PC-3 (cell line): Measurements from ENCODE around the gene GALNT2. TPM values are rescaled to one million over a fixed set of nuclear protein-coding genes. Genes with fewer than 3 reads are reported as not detected.

ENCODE experiments used
- ATAC-seq: fragments of 200-7000 bp; cut with Tn5 transposase; 2 replicates; pipeline ENCODE4 v1.9.1; 2020; ENCODE audit warnings: mild to moderate bottlenecking, moderate library complexity
- BruUV-seq: library from RNA; stranded (reverse); fragments of 400-500 nt; replicated peaks from 2 replicates; lab custom pipeline; 2021; lab: Mats Ljungman, UMichigan
- CTCF ChIA-PET: fragments of 300-600 bp; sonication (Branson Sonifier 250); formaldehyde crosslinking; loops from one replicate; lab custom pipeline; 2022; ENCODE audit warnings: antibody characterized with exemption; lab: Charles Lee
- POLR2A ChIA-PET: fragments of 300-600 bp; sonication (Branson Sonifier 250); formaldehyde crosslinking; loops from one replicate; lab custom pipeline; 2022; ENCODE audit warnings: antibody characterized with exemption; ENCODE audit not compliant: unreplicated experiment; lab: Charles Lee
- DNase-seq: peaks from one replicate; pipeline ENCODE4 v3.0.0-alpha.2; 2015
- H2AFZ ChIP-seq: fragments of 300-600 bp; sonication (generic); 2 replicates; pipeline ENCODE4 v1.6.0; 2016; ENCODE audit warnings: antibody characterized with exemption, low read length
- H3F3A ChIP-seq: fragments of 300-600 bp; sonication (generic); one replicate; pipeline ENCODE4 v1.6.0; 2017; ENCODE audit warnings: antibody characterized with exemption, low read length, control low read depth, mild to moderate bottlenecking; ENCODE audit not compliant: unreplicated experiment
- H3K27ac ChIP-seq: fragments of 300-600 bp; sonication (generic); 2 replicates; pipeline ENCODE4 v1.5.1; 2016; ENCODE audit warnings: mild to moderate bottlenecking, low read length
- H3K27me3 ChIP-seq: fragments of 300-600 bp; sonication (generic); 2 replicates; pipeline ENCODE4 v1.6.1; 2016; ENCODE audit warnings: low read length, mixed read lengths
- H3K36me3 ChIP-seq: fragments of 300-600 bp; sonication (generic); 2 replicates; pipeline ENCODE4 v1.6.1; 2016; ENCODE audit warnings: low read depth, mixed run types, low read length, mixed read lengths
- H3K4me1 ChIP-seq: fragments of 300-600 bp; sonication (generic); 2 replicates; pipeline ENCODE4 v1.5.1; 2016; ENCODE audit warnings: low read length; ENCODE audit not compliant: insufficient read depth
- H3K4me2 ChIP-seq: fragments of 300-600 bp; sonication (generic); 2 replicates; pipeline ENCODE4 v1.6.0; 2016; ENCODE audit warnings: low read length
- H3K4me3 ChIP-seq: fragments of 300-600 bp; sonication (generic); 2 replicates; pipeline ENCODE4 v1.5.1; 2016; ENCODE audit warnings: mild to moderate bottlenecking, low read length, mixed read lengths
- H3K79me2 ChIP-seq: fragments of 300-600 bp; sonication (generic); 2 replicates; pipeline ENCODE4 v1.6.1; 2017; ENCODE audit warnings: low read length, mixed read lengths
- H3K9ac ChIP-seq: fragments of 300-600 bp; sonication (generic); 2 replicates; pipeline ENCODE4 v1.6.0; 2016; ENCODE audit warnings: mild to moderate bottlenecking, low read length
- H3K9me2 ChIP-seq: fragments of 300-600 bp; sonication (generic); replicated peaks from 2 replicates; pipeline ENCODE4 v1.6.1; 2016; ENCODE audit warnings: mixed run types, low read length, mixed read lengths
- H3K9me3 ChIP-seq: fragments of 300-600 bp; sonication (generic); 2 replicates; pipeline ENCODE4 v1.6.1; 2016; ENCODE audit warnings: low read length, mixed read lengths
- H4K20me1 ChIP-seq: fragments of 300-600 bp; sonication (generic); 2 replicates; pipeline ENCODE4 v1.6.1; 2016; ENCODE audit warnings: low read length, mixed read lengths
- EZH2 ChIP-seq: fragments of 300-600 bp; sonication (generic); IDR thresholded peaks from one replicate; pipeline ENCODE4 v1.6.1; 2017; ENCODE audit warnings: antibody characterized with exemption, mild to moderate bottlenecking, low read length; ENCODE audit not compliant: unreplicated experiment
- EZH2phosphoT487 ChIP-seq: fragments of 300-600 bp; sonication (generic); IDR thresholded peaks from 2 replicates; pipeline ENCODE4 v1.6.1; 2018; ENCODE audit warnings: mild to moderate bottlenecking, antibody characterized with exemption, low read length, borderline replicate concordance
- intact Hi-C: fragments of 100-400 bp; cut with micrococcal nuclease; formaldehyde crosslinking; loops from 2 replicates; pipeline ENCODE4 v1.9.0; 2023
- total RNA-seq: library from RNA; depleted of rRNA; stranded (reverse); fragments of >200 nt; gene quantifications from 2 replicates; pipeline ENCODE4 v1.2.3, GENCODE V29; 2014
- TF ChIP-seq, protein P1 (sequence below): fragments of 300-600 bp; sonication (generic); conservative IDR thresholded peaks from 2 replicates; pipeline ENCODE4 v1.5.1; 2017; ENCODE audit warnings: antibody characterized with exemption, low read depth, mild to moderate bottlenecking, low read length

GALNT2 gene
- total RNA-seq, 1 experiment from 2014 or later, result 182 TPM

DNA sequence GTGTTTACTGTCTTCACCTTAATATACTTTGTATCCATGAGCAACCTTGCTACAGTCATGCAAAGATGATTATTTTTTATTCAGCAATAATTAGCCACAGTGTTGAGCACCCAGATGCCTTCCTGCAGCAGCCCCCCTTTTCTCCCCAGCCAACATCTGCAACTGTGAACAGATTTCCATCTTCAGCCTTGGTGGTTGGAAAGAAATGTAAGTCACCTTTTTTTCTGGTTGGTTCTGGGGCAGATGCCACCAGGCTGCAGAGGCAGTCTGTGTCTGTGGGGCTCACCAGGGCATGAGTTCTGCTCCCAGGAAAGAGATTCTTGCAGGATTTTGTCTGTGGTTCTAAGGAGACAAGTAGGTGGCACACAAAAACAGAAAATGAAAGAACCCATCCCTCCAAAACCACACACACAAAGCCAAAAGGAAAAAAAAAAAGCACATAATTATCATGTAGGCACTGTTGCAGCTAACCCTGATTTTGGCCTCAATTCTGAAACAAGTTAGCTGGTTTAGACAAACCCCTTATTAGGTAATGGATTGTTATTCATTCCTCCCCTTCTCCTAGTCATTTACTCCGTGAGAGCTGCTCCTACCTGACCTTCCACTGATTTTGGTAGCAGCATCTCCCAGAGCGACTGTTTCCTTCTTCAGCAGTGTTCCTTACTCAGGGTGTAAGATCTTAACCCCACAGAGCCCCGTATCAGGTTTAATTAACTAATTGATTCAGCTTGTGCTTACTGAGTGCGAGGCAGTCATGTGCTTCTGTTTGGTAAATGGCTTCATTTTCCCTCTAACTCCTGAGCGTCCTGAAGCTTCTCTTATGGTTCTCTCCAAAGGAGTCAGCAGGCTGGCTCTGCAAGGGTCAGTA lies 36.5 kb downstream of the GALNT2 start:
- peak overlapping the region; percentile 85 for H3K9ac ChIP-seq
- peaks cover 70% of the 10 kb centered on the region for H3K4me1 ChIP-seq
- no peaks in the 10 kb centered on the region for H4K20me1 ChIP-seq
- peaks cover 82% of the 10 kb centered on the region for H3K79me2 ChIP-seq
- peak overlapping the region; percentile 95 for H3K27ac ChIP-seq
- peaks cover 24% of the 10 kb centered on the region for H3F3A ChIP-seq
- BruUV-seq, result no TSS peak
- H3K36me3 ChIP-seq, result peaks cover 14% of the 10 kb centered on the region; the same call in 1 of the 2 replicates
- TF ChIP-seq EZH2phosphoT487 (no peak), EZH2 (no peak)
- TF ChIP-seq, protein P1, sequence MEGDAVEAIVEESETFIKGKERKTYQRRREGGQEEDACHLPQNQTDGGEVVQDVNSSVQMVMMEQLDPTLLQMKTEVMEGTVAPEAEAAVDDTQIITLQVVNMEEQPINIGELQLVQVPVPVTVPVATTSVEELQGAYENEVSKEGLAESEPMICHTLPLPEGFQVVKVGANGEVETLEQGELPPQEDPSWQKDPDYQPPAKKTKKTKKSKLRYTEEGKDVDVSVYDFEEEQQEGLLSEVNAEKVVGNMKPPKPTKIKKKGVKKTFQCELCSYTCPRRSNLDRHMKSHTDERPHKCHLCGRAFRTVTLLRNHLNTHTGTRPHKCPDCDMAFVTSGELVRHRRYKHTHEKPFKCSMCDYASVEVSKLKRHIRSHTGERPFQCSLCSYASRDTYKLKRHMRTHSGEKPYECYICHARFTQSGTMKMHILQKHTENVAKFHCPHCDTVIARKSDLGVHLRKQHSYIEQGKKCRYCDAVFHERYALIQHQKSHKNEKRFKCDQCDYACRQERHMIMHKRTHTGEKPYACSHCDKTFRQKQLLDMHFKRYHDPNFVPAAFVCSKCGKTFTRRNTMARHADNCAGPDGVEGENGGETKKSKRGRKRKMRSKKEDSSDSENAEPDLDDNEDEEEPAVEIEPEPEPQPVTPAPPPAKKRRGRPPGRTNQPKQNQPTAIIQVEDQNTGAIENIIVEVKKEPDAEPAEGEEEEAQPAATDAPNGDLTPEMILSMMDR, result no peak
- H2AFZ ChIP-seq, result no peak overlapping the region
- H3K4me3 ChIP-seq, result peak overlapping the region; percentile 51
- no peaks in the 10 kb centered on the region for H3K9me3 ChIP-seq
- peak; percentile 45 for DNase-seq
- ATAC-seq, result no peak
- POLR2A ChIA-PET, result interaction anchor here (0.6 to 1.8 kb wide), 6 partner anchors 12 to 101 kb away, joined by 3 to 17 read pairs (median 8); partner anchors contain the start of gene GALNT2
- H3K4me2 ChIP-seq, result peak overlapping the region; percentile 79
- H3K27me3 ChIP-seq, result no peaks in the 10 kb centered on the region
- intact Hi-C loops, result loop anchor here (1.0 to 10.0 kb wide), 6 partner anchors 13 to 201 kb away; no protein-coding TSS in a partner anchor
- CTCF ChIA-PET, result interaction anchor here (0.6 to 2.1 kb wide), 5 partner anchors 12 to 189 kb away, joined by 3 to 18 read pairs (median 3); no protein-coding TSS in a partner anchor
- no peaks in the 10 kb centered on the region for H3K9me2 ChIP-seq

DNA sequence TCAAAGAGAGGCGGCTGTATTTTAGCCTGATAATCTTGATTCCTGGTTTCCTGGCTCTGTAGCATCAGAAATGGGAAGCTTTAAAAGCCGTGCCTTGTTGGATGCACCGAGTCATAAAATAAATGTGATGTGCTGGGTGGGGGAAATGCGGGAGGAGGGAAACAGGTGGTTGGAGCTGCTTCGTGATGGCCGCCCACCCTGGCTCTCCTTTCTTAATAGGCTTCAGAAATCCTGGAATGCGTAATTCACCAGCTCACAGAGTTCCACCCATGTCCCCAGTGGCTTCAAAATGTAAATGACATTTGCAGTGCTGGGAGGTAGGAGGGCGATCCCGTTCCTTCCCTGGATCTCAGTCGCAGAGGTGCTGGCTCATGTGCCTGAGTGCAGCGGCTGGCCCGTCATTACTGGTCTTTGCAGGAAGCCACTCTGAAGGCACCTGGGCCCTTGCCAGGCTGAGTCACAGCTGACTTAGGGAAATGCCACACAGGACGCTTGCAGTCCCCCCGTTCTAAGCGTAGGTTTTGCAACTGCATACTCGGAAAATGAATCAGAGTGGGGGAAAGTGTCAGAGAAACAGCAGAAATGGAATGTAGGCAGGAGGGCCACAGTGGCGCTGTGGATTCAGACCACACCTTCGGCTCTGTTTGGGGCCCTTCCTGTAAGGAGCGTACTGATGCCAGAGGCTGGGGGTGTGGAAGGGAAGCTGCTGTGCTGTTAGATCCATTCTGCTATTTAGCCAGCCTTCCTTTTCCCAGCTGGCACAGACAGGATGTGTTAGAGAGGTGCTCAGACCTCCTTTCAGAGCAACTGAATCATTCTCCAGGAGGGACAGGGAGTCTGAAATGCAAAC lies 37.6 kb downstream of the GALNT2 start:
- Histone ChIP-seq H4K20me1 (no peaks in the 10 kb centered on the region), H3K9ac (peak overlapping the region; percentile 85), H3K27me3 (no peaks in the 10 kb centered on the region), H3K27ac (peak overlapping the region; percentile 95), H2AFZ (no peak overlapping the region), H3K36me3 (0 out of 2 replicates have a peak, but pooled peaks cover 7% of the 10 kb centered on the region), H3K9me2 (no peaks in the 10 kb centered on the region), H3K79me2 (peaks cover 82% of the 10 kb centered on the region), H3F3A (peaks cover 24% of the 10 kb centered on the region), H3K4me3 (peak overlapping the region; percentile 57), H3K4me1 (peaks cover 70% of the 10 kb centered on the region), H3K4me2 (peak overlapping the region; percentile 87), H3K9me3 (no peaks in the 10 kb centered on the region)
- ATAC-seq (peak; percentile 86), DNase-seq (peak; percentile 100)
- no peak for TF ChIP-seq EZH2phosphoT487
- no peak for TF ChIP-seq EZH2
- TF ChIP-seq, protein P1, result peak; percentile 20; the same call in 1 of the 2 replicates
- intact Hi-C loops, result loop anchor here (1.0 to 10.0 kb wide), 8 partner anchors 14 to 200 kb away; no protein-coding TSS in a partner anchor
- CTCF ChIA-PET, result interaction anchor here (0.5 to 2.1 kb wide), 7 partner anchors 13 to 188 kb away, joined by 3 to 18 read pairs (median 5); no protein-coding TSS in a partner anchor
- BruUV-seq, result TSS peak; percentile 90
- POLR2A ChIA-PET, result interaction anchor here (0.5 to 1.8 kb wide), 11 partner anchors 12 to 546 kb away, joined by 3 to 17 read pairs (median 6); partner anchors contain the start of genes ABCB10 and GALNT2
